ENCODE measurements around the gene ISOC2.
"Not testable (repeated sequence)": the region's sequence is repeated elsewhere in the genome, so short reads cannot be mapped to it uniquely, and the experiment has no call there.

ISOC2 gene

GRCh38 chr19:55461259-55461973 is at the start of gene ISOC2:
ISOC2 (minus strand) TSS chr19:55461642; CDS start chr19:55456486, 5,156 bp downstream.
- peak; percentile 100 for DNase-seq

GRCh38 chr19:55508120-55508519 is 46.7 kb upstream of the ISOC2 start:
- DNase-seq: no peak

- DNase-seq: no peak
These were observed 43.5 kb upstream of the ISOC2 start for GRCh38 chr19:55504981-55505380.

- no peak for DNase-seq
These were observed 42.8 kb upstream of the ISOC2 start for GRCh38 chr19:55504252-55504603.

GRCh38 chr19:55503502-55504251 is 42.2 kb upstream of the ISOC2 start:
- peak; percentile 100 for DNase-seq

GRCh38 chr19:55503157-55503501 is 41.7 kb upstream of the ISOC2 start:
- no peak for DNase-seq

- DNase-seq: no peak
These were observed 40.9 kb upstream of the ISOC2 start for GRCh38 chr19:55502197-55502952.

GRCh38 chr19:55500368-55500952 is 39.0 kb upstream of the ISOC2 start:
- no peak for DNase-seq

- no peak for DNase-seq
These were observed 36.9 kb upstream of the ISOC2 start for GRCh38 chr19:55498246-55498840.

GRCh38 chr19:55497763-55498162 is 36.3 kb upstream of the ISOC2 start:
- no peak for DNase-seq

GRCh38 chr19:55496820-55497219 is 35.4 kb upstream of the ISOC2 start:
- not testable (repeated sequence) for DNase-seq

- no peak for DNase-seq
These were observed 34.4 kb upstream of the ISOC2 start for GRCh38 chr19:55495646-55496349.

- DNase-seq: no peak
These were observed 32.8 kb upstream of the ISOC2 start for GRCh38 chr19:55494172-55494761.

GRCh38 chr19:55493645-55494171 is 32.3 kb upstream of the ISOC2 start:
- no peak for DNase-seq

- DNase-seq: no peak
These were observed 31.7 kb upstream of the ISOC2 start for GRCh38 chr19:55493052-55493644.

GRCh38 chr19:55492362-55492944 is 31.0 kb upstream of the ISOC2 start:
- DNase-seq: no peak

GRCh38 chr19:55491546-55492360 is 30.3 kb upstream of the ISOC2 start:
- no peak for DNase-seq

- DNase-seq: no peak
These were observed 29.3 kb upstream of the ISOC2 start for GRCh38 chr19:55490478-55491432.

Data from activated CD8-positive, alpha-beta memory T cell treated with anti-CD3 and anti-CD28 coated beads for 24 hours (primary cell).